ENCODE results near the gene UTP14A. TPM values are rescaled to one million over a fixed set of nuclear protein-coding genes. Genes with fewer than 3 reads are reported as not detected.
A peak's percentile ranks its signal among the peaks of the same experiment; 100 is the strongest.

Gene UTP14A
- total and polyA plus RNA-seq, 12 donors: 6.7 to 12.6 (median 9.6) TPM

DNA sequence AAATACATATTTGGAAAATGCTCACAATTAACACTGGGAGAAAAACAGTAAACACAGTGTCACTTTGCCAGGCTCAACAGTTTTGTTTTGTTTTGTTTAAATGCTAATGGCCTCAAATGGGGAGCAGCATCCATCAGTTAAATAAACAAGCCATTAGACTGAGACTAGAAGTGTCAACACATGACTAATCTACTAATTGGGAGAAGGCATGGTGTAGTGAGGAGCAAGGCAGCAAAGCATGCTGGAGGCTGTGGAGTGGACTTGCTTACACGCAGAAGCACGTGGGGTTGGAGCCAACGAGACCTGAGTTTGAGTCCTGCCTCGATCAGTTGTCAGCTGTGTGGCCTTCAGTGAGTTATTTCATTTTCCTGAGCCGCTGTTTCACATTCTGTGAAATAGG lies 29.0 kb downstream of the UTP14A start:
- ATAC-seq (no peak), DNase-seq (no peak)
- no peaks in the 10 kb centered on the region for H3K4me1 ChIP-seq
- no peak overlapping the region for H3K4me3 ChIP-seq
- intact Hi-C loops (cut with DNase I): loop anchor here in 2 of 10 donors (5.0 kb wide), 2 partner anchors 42 to 127 kb away; no protein-coding TSS in a partner anchor
- no peaks in the 10 kb centered on the region for H3K36me3 ChIP-seq
- no peak for TF ChIP-seq CTCF (IDR thresholded peaks at IDR 0.05)
- peaks cover 0 to 15% (median 0%) of the 10 kb centered on the region in 7 donors for H3K27me3 ChIP-seq
- H3K27ac ChIP-seq: no peak overlapping the region
- H3K9me3 ChIP-seq: no peaks in the 10 kb centered on the region
- 91 to 95% methylated on average over 5 of the region's 5 CpGs for WGBS, 2 donors

GRCh38 chrX:129938081-129938480 lies 32.1 kb downstream of the UTP14A start:
- ATAC-seq (no peak), DNase-seq (no peak)
- H3K27me3 ChIP-seq: peaks cover 0 to 19% (median 0%) of the 10 kb centered on the region in 7 donors
- no peak overlapping the region for H3K4me3 ChIP-seq
- H3K4me1 ChIP-seq: no peaks in the 10 kb centered on the region
- intact Hi-C loops (cut with DNase I): loop anchor here in 1 of 10 donors (5.0 kb wide), 1 partner anchor 39 kb away; no protein-coding TSS in a partner anchor
- 57 to 65% methylated on average over 4 of the region's 4 CpGs for WGBS, 2 donors
- H3K9me3 ChIP-seq: no peaks in the 10 kb centered on the region
- no peak for TF ChIP-seq CTCF (IDR thresholded peaks at IDR 0.05)
- no peaks in the 10 kb centered on the region for H3K36me3 ChIP-seq
- H3K27ac ChIP-seq: no peak overlapping the region

- H3K27me3 ChIP-seq: peaks cover 0 to 25% (median 0%) of the 10 kb centered on the region in 7 donors
- no peak for TF ChIP-seq CTCF (IDR thresholded peaks at IDR 0.05)
- no peak overlapping the region for H3K4me3 ChIP-seq
- no peak for ATAC-seq
- H3K9me3 ChIP-seq: no peaks in the 10 kb centered on the region
- intact Hi-C loops (cut with DNase I): loop anchor here in 1 of 10 donors (5.0 kb wide), 1 partner anchor 37 kb away; no protein-coding TSS in a partner anchor
- H3K36me3 ChIP-seq: no peaks in the 10 kb centered on the region
- WGBS, 2 donors: 34 to 44% methylated on average over 8 of the region's 8 CpGs
- no peaks in the 10 kb centered on the region for H3K4me1 ChIP-seq
- peak; percentile 26 to 27 for DNase-seq
- no peak overlapping the region for H3K27ac ChIP-seq
These were observed 34.0 kb downstream of the UTP14A start for GRCh38 chrX:129939986-129940385.

DNA sequence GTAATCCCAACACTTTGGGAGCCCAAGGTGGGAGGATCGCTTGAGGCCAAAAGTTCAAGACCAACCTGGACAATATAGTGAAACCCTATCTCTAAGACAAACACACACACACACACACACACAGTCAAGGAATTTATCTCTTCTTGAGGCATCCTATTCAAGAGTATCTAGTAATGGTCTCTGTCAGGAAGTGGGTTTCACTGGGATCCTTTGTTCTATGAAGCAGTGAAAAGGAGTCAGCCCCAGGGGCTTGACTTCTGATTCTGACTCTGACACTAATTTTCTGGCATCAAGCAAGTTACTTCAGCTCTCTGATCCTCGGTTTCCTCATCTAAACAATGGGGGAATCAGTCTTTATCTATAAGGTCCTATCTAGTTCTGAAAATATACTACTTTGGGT lies 34.8 kb downstream of the UTP14A start:
- TF ChIP-seq CTCF (IDR thresholded peaks at IDR 0.05): no peak
- ATAC-seq: no peak
- H3K4me3 ChIP-seq: no peak overlapping the region
- no peak for DNase-seq
- no peak overlapping the region for H3K27ac ChIP-seq
- WGBS, 2 donors: 88 to 94% methylated on average over 2 of the region's 2 CpGs
- H3K4me1 ChIP-seq: no peaks in the 10 kb centered on the region
- peaks cover 0 to 19% (median 0%) of the 10 kb centered on the region in 7 donors for H3K27me3 ChIP-seq
- no peaks in the 10 kb centered on the region for H3K9me3 ChIP-seq
- intact Hi-C loops (cut with DNase I): no loop called here
- no peaks in the 10 kb centered on the region for H3K36me3 ChIP-seq

All from heart right ventricle (tissue), 16 donors.